ENCODE data around the gene GRPEL1.

GRCh38 chr4:7110546-7110945 lies 42.7 kb upstream of the GRPEL1 start:
- no peak for TF ChIP-seq HDAC2 (IDR thresholded peaks at IDR 0.05; ENCODE audit: borderline replicate concordance in 1 of 2, low read depth in 2 of 2, low read length in 2 of 2)
- no peak for TF ChIP-seq EZH2 (IDR thresholded peaks at IDR 0.05; ENCODE audit: low read depth, low read length, severe bottlenecking)
- no peak for TF ChIP-seq CTCF (IDR thresholded peaks at IDR 0.05; ENCODE audit: control extremely low read depth in 1 of 3, insufficient read depth in 1 of 3, low read depth in 1 of 3, low read length in 3 of 3)
- TF ChIP-seq MAX (IDR thresholded peaks at IDR 0.05), result no peak
- TF ChIP-seq BACH1 (IDR thresholded peaks at IDR 0.05; ENCODE audit: low read length), result no peak
- TF ChIP-seq POLR2A (IDR thresholded peaks at IDR 0.05; ENCODE audit: control extremely low read depth in 1 of 2, low read depth in 2 of 2, low read length in 2 of 2), result no peak
- no peak for TF ChIP-seq CHD2 (IDR thresholded peaks at IDR 0.05; ENCODE audit: low read length)
- TF ChIP-seq POLR2AphosphoS5 (IDR thresholded peaks at IDR 0.05; ENCODE audit: low read depth, low read length), result no peak
